GM18909 (cell line): Measurements from ENCODE around the gene TRIM40.

ENCODE experiments used
- ATAC-seq: cut with Tn5 transposase; IDR thresholded peaks from one replicate; pipeline ENCODE4 v1.9.1; 2021; ENCODE audit warnings: mild to moderate bottlenecking; ENCODE audit not compliant: unreplicated experiment, poor library complexity

TRIM40 gene

GRCh38 chr6:30145818-30146217 is 9.9 kb downstream of the TRIM40 start:
- no peak for ATAC-seq

DNA sequence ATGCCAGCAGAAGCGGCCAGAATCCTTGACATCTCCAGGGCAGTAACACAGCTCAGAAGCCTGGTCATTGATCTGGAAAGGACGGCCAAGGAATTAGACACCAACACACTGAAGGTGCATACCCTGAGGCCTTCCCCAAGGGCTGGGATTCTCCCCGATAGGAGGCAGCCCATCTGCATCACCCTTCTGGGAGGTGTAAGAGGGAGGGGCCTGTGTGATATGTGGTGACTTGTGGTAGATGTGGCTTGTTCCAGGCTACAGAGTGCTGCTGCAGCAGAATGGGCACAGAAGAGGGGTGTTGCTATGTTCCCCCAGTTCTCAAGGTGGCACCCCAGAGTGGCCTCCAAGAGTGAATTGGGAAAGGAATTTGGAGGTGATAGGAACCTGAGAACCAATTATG is 11.2 kb downstream of the TRIM40 start:
- ATAC-seq = no peak

DNA sequence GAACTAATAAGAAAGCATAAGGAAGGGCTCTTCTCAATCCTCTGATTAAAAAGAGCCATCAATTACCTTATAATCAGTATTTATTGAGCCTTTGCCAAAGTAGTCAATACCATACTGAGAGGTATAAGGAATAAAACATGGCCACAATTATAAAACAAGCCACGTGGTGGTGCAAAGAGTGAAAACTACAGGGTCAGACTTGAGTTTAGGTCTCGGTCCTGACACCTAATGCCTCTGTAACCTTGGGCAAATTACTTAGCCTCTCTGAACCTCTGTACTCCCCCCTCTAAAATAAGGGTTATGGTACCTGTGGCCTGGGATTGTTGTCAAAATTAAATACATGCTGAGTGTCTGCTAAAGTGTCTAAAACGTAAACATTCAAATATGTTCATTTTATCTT is 13.3 kb downstream of the TRIM40 start:
- no peak for ATAC-seq

- ATAC-seq = no peak
Observed at GRCh38 chr6:30149858-30150550, 14.1 kb downstream of the TRIM40 start.

DNA sequence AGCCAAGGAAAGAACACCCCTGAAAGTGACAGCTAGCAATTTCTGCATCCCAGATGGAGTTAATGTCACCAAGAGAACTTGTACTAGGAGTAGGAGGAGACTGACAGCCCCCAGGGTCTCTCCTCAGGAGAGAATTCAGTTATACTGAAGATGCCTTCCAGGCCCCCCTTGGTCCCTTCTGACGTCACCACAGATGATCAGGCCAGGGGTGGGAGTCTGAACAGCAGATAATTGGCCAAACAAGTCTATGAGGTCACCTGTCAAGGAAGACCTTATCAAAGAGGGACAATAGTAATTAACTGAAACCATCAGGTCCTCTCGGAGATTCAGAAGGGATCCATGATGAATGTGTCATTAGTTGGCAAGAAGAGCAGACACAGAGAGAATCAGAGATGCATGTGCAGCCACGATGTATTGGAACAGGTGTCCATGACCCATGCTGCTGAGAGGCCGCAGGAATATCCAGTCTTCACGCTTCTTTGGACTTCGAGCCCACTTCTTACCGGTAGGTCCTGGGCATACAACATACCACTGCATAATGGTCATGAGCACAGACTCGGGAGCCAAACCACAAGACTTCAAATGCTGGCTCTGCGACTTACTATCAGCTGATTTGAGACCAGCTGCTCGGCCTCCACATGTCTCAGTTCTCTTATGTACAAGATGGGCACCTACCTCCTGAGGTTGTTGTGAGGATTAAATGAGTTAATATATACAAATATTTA is 14.9 kb downstream of the TRIM40 start:
- no peak for ATAC-seq

GRCh38 chr6:30151580-30151979 is 15.6 kb downstream of the TRIM40 start:
- ATAC-seq = no peak

DNA sequence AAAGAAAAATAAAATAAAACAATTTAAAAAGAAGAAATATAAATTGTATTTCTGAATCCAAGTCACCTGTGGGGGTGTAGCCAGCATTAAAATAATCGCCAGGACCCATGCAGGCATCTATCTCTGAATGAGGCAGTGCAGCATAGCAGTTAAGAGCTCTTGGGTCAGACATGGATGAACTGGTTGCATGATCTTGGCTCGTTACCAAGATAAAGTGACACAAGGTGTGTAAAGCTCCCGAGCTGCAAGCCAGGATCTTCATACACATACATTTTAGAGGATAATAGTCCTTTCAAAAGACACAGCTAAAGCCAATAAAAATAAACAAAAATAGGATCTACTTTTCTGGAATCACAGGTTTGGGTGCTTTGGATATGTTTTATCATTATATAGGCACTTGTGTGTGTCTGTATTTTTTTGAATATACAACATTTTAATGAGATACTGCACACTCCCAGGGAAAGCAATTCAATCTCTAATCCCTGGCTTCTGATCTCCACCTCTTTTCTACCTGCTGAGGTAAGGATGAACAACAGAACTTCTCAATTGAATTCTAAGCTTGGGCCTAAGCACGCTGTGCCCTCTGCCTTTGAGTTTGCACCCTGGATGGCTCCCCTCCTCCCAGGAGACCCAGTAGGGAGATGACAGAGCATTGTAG is 16.2 kb downstream of the TRIM40 start:
- no peak for ATAC-seq

GRCh38 chr6:30152910-30153610 is 17.1 kb downstream of the TRIM40 start:
- no peak for ATAC-seq

DNA sequence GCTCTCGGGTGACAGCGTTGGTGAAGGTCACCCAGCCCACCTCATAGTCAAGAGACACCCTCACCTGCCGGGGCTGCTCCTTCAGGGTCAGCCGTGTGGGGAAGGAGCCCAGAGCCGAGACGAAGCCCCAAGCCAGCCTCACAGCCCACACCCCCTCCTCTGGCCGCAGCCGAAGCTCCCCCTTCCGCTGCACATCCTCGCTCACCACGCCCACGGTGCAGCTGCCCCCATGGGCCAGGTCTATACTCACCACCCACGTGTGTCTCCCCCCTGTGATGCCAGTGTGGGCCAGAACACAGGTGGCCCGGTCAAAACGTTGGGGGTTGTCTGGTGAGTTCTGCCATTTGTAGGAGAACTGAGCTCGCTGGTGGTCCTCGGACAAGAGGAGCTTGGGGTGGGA is 18.1 kb downstream of the TRIM40 start:
- no peak for ATAC-seq

DNA sequence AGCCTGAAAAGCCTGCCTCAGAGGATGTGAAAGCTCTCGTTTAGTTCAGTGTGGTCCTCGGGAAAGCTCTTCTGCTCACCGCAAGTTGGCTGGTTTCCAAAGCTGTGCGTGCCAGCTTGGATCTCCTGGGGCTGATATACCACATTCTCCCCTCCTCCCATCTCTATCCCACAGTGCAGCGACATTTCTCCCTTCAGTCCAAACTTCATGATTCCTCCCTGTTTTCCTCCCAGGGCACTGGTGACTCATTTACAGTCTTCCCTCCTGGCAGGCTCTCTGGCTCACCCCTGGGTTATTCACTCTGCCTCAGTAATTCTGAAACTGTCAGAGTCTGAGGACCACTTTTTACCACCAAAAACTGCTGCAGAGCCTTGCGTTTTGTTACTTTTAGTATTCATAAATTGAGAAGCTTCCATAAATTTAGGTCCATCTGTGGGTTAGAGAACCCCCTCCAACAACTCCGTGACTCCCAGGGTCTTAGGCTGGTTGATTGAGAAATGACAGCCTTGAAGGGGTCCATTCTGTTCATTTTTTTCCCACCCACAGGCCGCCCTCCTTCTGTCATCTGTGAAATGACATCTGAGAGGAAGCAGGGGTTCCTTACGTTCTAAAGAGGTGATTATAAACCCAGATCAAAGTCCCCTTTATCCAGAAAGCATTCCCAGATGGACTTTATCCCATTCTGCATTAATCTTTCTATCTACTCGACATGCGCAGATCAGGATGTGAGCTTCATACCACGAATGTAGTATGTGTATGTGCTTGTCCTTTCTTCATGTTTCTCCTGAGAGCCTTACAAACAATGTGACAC is 19.0 kb downstream of the TRIM40 start:
- no peak for ATAC-seq

DNA sequence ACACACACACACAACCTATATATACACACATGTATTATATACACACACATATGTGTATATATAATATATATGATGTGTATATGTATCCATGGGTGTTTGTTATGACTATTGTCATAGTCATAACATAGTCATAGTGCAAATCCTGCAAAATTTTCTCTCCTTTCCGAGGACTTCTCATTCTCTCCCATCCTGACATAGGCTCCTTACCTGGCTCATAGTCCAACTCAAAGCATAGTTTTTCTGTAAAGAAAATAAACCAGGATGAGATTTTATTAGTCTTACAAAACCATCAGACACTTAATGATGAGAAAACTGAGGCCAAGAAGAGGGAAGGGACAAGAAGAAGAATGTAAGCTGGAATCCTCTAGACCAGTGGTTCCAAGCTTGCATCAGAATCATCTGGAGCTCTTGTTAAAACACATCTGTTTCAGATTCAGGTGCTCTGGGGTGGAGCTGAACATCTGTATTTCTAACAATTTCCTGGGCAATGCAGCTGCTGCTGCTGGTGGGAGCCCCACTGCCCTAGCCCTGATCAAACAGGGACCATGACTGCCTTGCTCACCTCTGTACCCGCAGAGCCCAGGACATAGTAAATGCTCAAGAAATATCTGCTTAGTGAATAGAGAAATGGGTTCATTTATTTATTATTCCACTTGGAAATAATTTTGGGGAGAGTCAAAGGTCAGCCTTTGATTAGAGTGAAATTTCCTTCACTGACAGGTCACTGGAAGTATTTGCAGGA is 19.8 kb downstream of the TRIM40 start:
- no peak for ATAC-seq

GRCh38 chr6:30156262-30156599 is 20.3 kb downstream of the TRIM40 start:
- ATAC-seq = no peak

GRCh38 chr6:30156774-30157173 is 20.8 kb downstream of the TRIM40 start:
- ATAC-seq = no peak

- ATAC-seq = no peak
Observed at GRCh38 chr6:30157581-30157980, 21.6 kb downstream of the TRIM40 start.

GRCh38 chr6:30157999-30158398 is 22.1 kb downstream of the TRIM40 start:
- no peak for ATAC-seq

GRCh38 chr6:30158475-30159040 is 22.6 kb downstream of the TRIM40 start:
- ATAC-seq = no peak

DNA sequence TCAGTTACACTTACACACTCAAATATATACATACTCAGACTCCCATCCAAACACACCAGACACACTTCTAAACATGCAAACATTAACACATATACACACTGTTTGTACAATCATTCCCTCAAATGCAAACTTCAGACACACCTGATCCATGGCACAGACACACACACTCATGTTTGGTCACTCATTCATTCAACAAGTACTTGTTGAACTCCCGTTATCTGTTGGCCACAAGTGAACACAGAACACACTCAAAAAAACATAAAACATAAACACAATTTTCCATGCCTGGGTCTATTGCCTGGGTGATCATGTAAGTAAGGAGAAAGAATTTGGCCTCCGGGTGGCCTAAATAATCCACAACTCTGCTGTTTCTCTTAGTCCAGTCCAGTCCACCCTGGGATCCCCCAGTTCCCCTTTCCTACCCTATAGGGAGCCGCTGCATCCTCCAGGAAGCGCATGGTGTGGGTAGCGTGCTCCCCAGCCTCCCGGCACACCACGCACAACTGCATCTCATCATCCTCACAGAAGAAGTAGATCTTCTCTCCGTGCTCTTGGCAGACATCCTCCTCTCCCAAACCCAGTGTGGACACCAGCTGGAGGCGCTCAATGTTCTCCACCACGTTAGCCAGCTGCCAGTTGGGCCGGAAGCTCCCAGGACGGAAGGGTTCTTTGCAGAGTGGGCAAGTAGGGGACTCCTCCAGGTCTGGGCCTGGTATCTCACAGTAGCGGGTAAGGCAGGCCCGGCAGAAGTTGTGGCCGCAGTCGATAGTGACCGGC is 24.3 kb downstream of the TRIM40 start:
- ATAC-seq = no peak

DNA sequence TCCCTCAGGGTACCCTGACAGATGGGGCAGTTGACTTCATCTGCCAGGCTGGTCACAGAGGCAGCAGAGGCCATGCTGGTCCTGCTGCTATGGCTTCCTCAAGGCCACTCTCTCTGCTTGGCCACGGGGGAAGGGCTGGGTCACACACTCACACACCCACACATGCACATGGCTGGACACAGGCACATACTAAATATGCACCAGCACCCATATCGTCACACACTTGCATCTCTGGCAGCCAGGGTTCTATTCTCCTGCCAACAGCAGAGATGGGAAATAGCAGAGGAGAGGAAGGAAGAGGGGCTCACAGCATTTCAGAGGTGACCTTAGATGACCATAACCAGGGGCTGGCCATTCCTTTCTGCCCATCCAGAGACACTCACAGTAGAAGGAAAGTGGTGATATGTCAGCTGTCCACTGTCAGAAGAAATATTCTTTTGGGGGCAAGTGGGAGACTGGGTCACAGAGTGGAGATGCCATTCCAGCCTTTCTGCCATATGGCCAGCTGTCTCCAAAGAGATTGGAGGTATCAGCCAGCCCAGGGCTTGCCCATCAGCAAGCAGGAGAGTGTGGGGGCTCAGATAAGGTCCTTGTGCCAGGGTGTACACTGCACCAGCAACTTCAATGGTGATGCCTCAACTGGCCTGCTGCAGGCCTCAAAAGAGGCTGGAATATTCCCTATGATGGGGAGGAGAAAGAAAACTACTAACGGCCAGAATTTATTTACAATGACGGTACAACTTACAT is 25.0 kb downstream of the TRIM40 start, which contains the start of gene TRIM10:
TRIM10 (minus strand) TSS at position 427 of the 747 bp plus-strand sequence; CDS start at position 74, 353 bp downstream.
- no peak for ATAC-seq
